Measurements from ENCODE around the gene EHMT1. TPM values are rescaled to one million over a fixed set of nuclear protein-coding genes. Genes with fewer than 3 reads are reported as not detected.

EHMT1 gene
- total and polyA plus RNA-seq, 2 of the 8 experiments (the other 6 are each of a cell fraction or from before 2014, with no cell fraction given): 95.7 to 163 TPM

GRCh38 chr9:137799630-137799983, 180.8 kb downstream of the EHMT1 start:
- Histone ChIP-seq H3K4me2 (ENCODE audit: insufficient read depth in 1 of 2, low read depth in 2 of 2, low read length in 2 of 2) (no peak overlapping the region), H3K23ac (ENCODE audit: insufficient read length) (no peak overlapping the region), H3K27me3 (replicated peaks in 1 of 4; ENCODE audit: control insufficient read depth in 3 of 4, extremely low read depth in 1 of 4, insufficient read depth in 3 of 4, low read length in 3 of 4) (no peaks in the 10 kb centered on the region), H2BK120ac (replicated peaks; ENCODE audit: low read depth, low read length) (no peak overlapping the region), H3K56ac (replicated peaks; ENCODE audit: insufficient read length, low read depth, low read length) (no peak overlapping the region), H4K8ac (ENCODE audit: extremely low read depth, insufficient read depth, low read length) (no peak overlapping the region), H4K5ac (ENCODE audit: insufficient read length, low read depth, low read length) (no peak overlapping the region), H4K20me1 (replicated peaks in 1 of 2; ENCODE audit: control insufficient read depth in 1 of 2, insufficient read depth in 2 of 2, low read length in 2 of 2) (peaks cover 4 to 9% of the 10 kb centered on the region in 2 experiments), H3K9me3 (ENCODE audit: insufficient read depth in 2 of 2, low read depth in 1 of 2, low read length in 1 of 2) (no peaks in the 10 kb centered on the region), H2BK12ac (ENCODE audit: low read depth, low read length) (no peak overlapping the region), H2BK5ac (ENCODE audit: low read depth, low read length) (no peak overlapping the region), H2AK5ac (ENCODE audit: low read depth, low read length) (no peak overlapping the region), H3K27ac (ENCODE audit: low read depth, low read length) (no peak overlapping the region), H3K4ac (replicated peaks; ENCODE audit: insufficient read length, low read depth, low read length) (no peak overlapping the region), H3K4me1 (replicated peaks in 1 of 4; ENCODE audit: control insufficient read depth in 3 of 4, insufficient read depth in 4 of 4, low read length in 3 of 4) (no peaks in the 10 kb centered on the region), H3K14ac (ENCODE audit: insufficient read length) (no peak overlapping the region), H3K36me3 (ENCODE audit: control insufficient read depth in 2 of 4, insufficient read depth in 4 of 4, low read length in 3 of 4) (peaks cover 19 to 63% (median 50%) of the 10 kb centered on the region in 4 experiments), H3K4me3 (ENCODE audit: extremely low read depth in 1 of 4, insufficient read depth in 2 of 4, low read depth in 3 of 4, low read length in 4 of 4) (no peak overlapping the region), H3K79me2 (ENCODE audit: control insufficient read depth in 1 of 2, insufficient read depth in 2 of 2, low read length in 2 of 2) (no peaks in the 10 kb centered on the region), H3K18ac (ENCODE audit: extremely low read depth, low read length) (no peak overlapping the region), H2BK20ac (ENCODE audit: low read length) (no peak overlapping the region), H3K79me1 (ENCODE audit: low read depth, low read length) (no peaks in the 10 kb centered on the region; the same call in 1 of the 2 replicates), H3K9ac (replicated peaks in 1 of 4; ENCODE audit: extremely low read depth in 1 of 4, low read depth in 3 of 4, low read length in 3 of 4) (no peak overlapping the region), H4K91ac (replicated peaks; ENCODE audit: insufficient read length, low read length) (no peak overlapping the region), H2AFZ (ENCODE audit: low read length) (no peak overlapping the region), H2BK15ac (ENCODE audit: low read length) (no peak overlapping the region), H3K23me2 (ENCODE audit: low read depth, low read length) (no peaks in the 10 kb centered on the region; the same call in 1 of the 2 replicates)
- ChIA-PET POLR2A (ENCODE audit: partially characterized antibody) (interaction anchor here (1.6 kb wide), 1 partner anchor 9 kb away, joined by 5 read pairs; no protein-coding TSS in a partner anchor), CTCF (ENCODE audit: partially characterized antibody) (interaction anchor here (0.5 kb wide), 1 partner anchor 218 kb away, joined by 3 read pairs; no protein-coding TSS in a partner anchor)
- FAIRE-seq (no peak), DNase-seq (ENCODE audit: low read depth in 1 of 2, low spot score in 2 of 2) (no peak)
- 94% methylated on average over 12 of the region's 12 CpGs; no CpG with 5 or more reads in 1 of the 2 experiments for WGBS, 2 experiments (ENCODE audit: extremely low coverage in 1 of 2, insufficient coverage in 1 of 2, insufficient read length in 1 of 2, insufficient replicate concordance in 2 of 2, low coverage in 1 of 2, low lambda C conversion rate in 2 of 2, missing lambda C conversion rate in 1 of 2)
- TF ChIP-seq RBBP5 (IDR thresholded peaks at IDR 0.05; ENCODE audit: borderline replicate concordance, low read depth, low read length): no peak
- no peak for TF ChIP-seq POLR2A (IDR thresholded peaks at IDR 0.05; ENCODE audit: control extremely low read depth in 1 of 2, low read depth in 2 of 2, low read length in 2 of 2)
- TF ChIP-seq EP300 (IDR thresholded peaks at IDR 0.05; ENCODE audit: borderline replicate concordance in 1 of 2, low read depth in 2 of 2, low read length in 2 of 2): no peak
- no peak for TF ChIP-seq ASH2L (IDR thresholded peaks at IDR 0.05; ENCODE audit: low read length)
- TF ChIP-seq RXRA (IDR thresholded peaks at IDR 0.05; ENCODE audit: insufficient read depth, low read depth, low read length): no peak
- no peak for TF ChIP-seq MAX (IDR thresholded peaks at IDR 0.05)
- no peak for TF ChIP-seq BACH1 (IDR thresholded peaks at IDR 0.05; ENCODE audit: low read length)
- no peak for TF ChIP-seq KDM5A (IDR thresholded peaks at IDR 0.05; ENCODE audit: low read length)
- no peak for TF ChIP-seq POLR2AphosphoS5 (IDR thresholded peaks at IDR 0.05; ENCODE audit: low read depth, low read length)
- no peak for TF ChIP-seq JUND (IDR thresholded peaks at IDR 0.05; ENCODE audit: low read length)
- TF ChIP-seq BRCA1 (IDR thresholded peaks at IDR 0.05; ENCODE audit: low read depth, low read length): no peak
- TF ChIP-seq CTBP2 (IDR thresholded peaks at IDR 0.05; ENCODE audit: borderline replicate concordance, insufficient read depth, insufficient read length, low read length): no peak
- no peak for TF ChIP-seq SIN3A (conservative IDR thresholded peaks at IDR 0.05 in 1 of 2, IDR thresholded peaks at IDR 0.05 in 1 of 2; ENCODE audit: low read depth in 1 of 2, low read length in 2 of 2)
- no peak for TF ChIP-seq HDAC2 (IDR thresholded peaks at IDR 0.05; ENCODE audit: borderline replicate concordance in 1 of 2, low read depth in 2 of 2, low read length in 2 of 2)

Measured in H1 (cell line).